Subcutaneous adipose tissue (tissue), 4 donors: ENCODE data around the gene TMED5. TPM values are rescaled to one million over a fixed set of nuclear protein-coding genes. Genes with fewer than 3 reads are reported as not detected.

Source experiments
- total RNA-seq, 4 donors: library from RNA; depleted of rRNA; stranded (reverse); fragments of >200 nt; gene quantifications; one replicate each; pipeline ENCODE4 v1.1.0, GENCODE V29; 2016
- TF ChIP-seq, protein P1 (sequence below): fragments of 450-650 bp; IDR thresholded peaks from one replicate; pipeline ENCODE4 v1.5.1; 2016; ENCODE audit warnings: low read depth, mild to moderate bottlenecking, control low read depth, antibody characterized with exemption, moderate library complexity

TMED5 gene
- total RNA-seq, 4 donors from 2014 or later: 64.4 to 178 (median 125) TPM

GRCh38 chr1:93164816-93165215 is 15.4 kb downstream of the TMED5 start:
- TF ChIP-seq, protein P1, sequence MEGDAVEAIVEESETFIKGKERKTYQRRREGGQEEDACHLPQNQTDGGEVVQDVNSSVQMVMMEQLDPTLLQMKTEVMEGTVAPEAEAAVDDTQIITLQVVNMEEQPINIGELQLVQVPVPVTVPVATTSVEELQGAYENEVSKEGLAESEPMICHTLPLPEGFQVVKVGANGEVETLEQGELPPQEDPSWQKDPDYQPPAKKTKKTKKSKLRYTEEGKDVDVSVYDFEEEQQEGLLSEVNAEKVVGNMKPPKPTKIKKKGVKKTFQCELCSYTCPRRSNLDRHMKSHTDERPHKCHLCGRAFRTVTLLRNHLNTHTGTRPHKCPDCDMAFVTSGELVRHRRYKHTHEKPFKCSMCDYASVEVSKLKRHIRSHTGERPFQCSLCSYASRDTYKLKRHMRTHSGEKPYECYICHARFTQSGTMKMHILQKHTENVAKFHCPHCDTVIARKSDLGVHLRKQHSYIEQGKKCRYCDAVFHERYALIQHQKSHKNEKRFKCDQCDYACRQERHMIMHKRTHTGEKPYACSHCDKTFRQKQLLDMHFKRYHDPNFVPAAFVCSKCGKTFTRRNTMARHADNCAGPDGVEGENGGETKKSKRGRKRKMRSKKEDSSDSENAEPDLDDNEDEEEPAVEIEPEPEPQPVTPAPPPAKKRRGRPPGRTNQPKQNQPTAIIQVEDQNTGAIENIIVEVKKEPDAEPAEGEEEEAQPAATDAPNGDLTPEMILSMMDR: no peak

DNA sequence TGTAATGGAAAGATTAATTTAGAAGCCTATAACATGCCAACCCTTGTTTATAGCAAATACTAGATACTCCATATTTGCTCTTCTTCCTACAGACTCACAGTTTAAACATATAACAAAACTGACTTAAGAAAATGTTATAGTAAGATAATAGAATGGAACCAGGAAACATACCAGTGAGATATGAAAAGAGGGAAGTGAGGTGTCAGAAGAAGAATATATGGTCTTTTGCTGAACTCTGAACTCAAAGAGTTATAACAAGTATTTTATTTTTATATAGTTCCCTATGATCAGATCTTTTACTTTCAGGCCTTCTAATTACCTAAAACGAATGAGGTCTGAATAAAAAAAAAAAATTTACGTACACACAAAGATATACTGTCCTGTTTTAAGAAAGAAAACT is 20.9 kb downstream of the TMED5 start:
- TF ChIP-seq, protein P1: no peak

- TF ChIP-seq, protein P1: no peak
Measured at GRCh38 chr1:93155335-93155734, 24.9 kb downstream of the TMED5 start.

DNA sequence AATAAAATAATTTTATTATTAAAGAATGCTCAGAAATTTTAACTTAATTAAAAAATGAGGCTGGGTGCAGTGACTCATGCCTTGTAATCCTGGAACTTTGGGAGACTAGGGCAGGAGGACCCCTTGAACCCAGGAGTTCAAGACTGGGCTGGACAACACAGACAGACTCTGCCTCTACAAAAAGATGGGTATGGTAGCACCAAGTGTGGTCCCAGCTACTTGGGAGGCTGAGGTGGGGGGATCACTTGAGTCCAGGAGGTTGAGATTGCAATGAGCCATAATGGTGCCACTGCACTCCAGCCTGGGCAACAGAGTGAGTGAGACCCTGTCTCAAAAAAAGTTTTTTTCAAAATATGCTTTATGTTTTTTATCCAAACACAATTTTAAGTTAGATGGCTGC is 25.3 kb downstream of the TMED5 start:
- TF ChIP-seq, protein P1: no peak

- TF ChIP-seq, protein P1: no peak
Measured at GRCh38 chr1:93152835-93153234, 27.4 kb downstream of the TMED5 start.

DNA sequence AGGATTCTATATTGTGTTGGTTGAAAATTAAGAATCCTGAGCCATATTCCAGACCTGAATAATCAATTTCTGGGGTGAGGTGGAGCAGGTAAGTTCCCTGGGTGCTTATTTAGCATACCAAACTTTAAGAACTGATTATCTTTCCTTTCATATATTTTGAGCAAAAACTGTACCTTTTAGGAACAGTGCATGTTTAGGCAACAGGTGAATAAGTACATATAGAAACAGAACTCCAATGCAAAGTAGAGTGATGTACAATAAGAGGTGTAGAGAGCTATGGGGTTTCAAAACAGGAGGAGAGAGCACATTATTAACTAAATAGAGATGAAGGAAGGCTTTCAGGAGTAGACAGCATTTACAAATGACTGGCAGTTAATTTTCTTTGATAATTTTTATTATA is 28.7 kb downstream of the TMED5 start:
- TF ChIP-seq, protein P1: no peak

- TF ChIP-seq, protein P1: no peak
Measured at GRCh38 chr1:93150729-93151128, 29.5 kb downstream of the TMED5 start.
